ENCODE measurements around the gene VWF. TPM values are rescaled to one million over a fixed set of nuclear protein-coding genes. Genes with fewer than 3 reads are reported as not detected.

VWF gene
- total and polyA plus RNA-seq, 10 of the 15 experiments (the other 5 are each of a cell fraction or from before 2014, with no cell fraction given) = 0.08 to 0.23 TPM; not detected in 8

- 42% methylated on average over 19 of the region's 19 CpGs for WGBS (ENCODE audit: insufficient coverage, insufficient replicate concordance, low lambda C conversion rate, missing lambda C conversion rate)
- Histone ChIP-seq H3K4me2 (ENCODE audit: control insufficient read depth, insufficient read depth) (no peak overlapping the region), H3K9me3 (replicated peaks; ENCODE audit: control insufficient read depth, insufficient read depth, low read length) (no peaks in the 10 kb centered on the region), H3K4me1 (ENCODE audit: control insufficient read depth, insufficient read depth, low read length) (no peaks in the 10 kb centered on the region), H3K9ac (ENCODE audit: control insufficient read depth, insufficient read depth, low read length) (no peak overlapping the region), H3K27ac (ENCODE audit: control insufficient read depth, insufficient read depth) (no peak overlapping the region), H4K20me1 (ENCODE audit: control insufficient read depth, insufficient read depth) (no peaks in the 10 kb centered on the region), H2AFZ (ENCODE audit: control insufficient read depth, low read depth, low read length) (no peak overlapping the region), H3K27me3 (replicated peaks in 1 of 2; ENCODE audit: control insufficient read depth in 2 of 2, insufficient read depth in 2 of 2, low read length in 1 of 2) (peaks cover 2 to 3% of the 10 kb centered on the region in 2 experiments; a peak in 3 of 4 replicates), H3K4me3 (no peak overlapping the region), H3K79me2 (ENCODE audit: control insufficient read depth, insufficient read depth, low read length) (no peaks in the 10 kb centered on the region), H3K36me3 (ENCODE audit: control insufficient read depth in 2 of 2, insufficient read depth in 2 of 2, low read length in 1 of 2) (no peaks in the 10 kb centered on the region)
- no TSS peak for BruUV-seq (replicated peaks)
- in situ Hi-C loops (cut with MboI) = no loop called here
- FAIRE-seq (no peak), DNase-seq (ENCODE audit: low read depth, low spot score) (no peak), ATAC-seq (no peak)
- ChIA-PET SMC1A (ENCODE audit: uncharacterized antibody, unreplicated experiment) (no interaction called here), RAD21 (ENCODE audit: unreplicated experiment) (no interaction called here), POLR2A (no interaction called here), CTCF (no interaction called here)
- intact Hi-C loops (cut with micrococcal nuclease; ENCODE audit: unreplicated experiment) = no loop called here
- TF ChIP-seq CTCF (IDR thresholded peaks at IDR 0.05 in 2 of 3, conservative IDR thresholded peaks at IDR 0.05 in 1 of 3; ENCODE audit: control insufficient read depth in 2 of 3, extremely low read depth in 1 of 3, insufficient read depth in 1 of 3, low read depth in 3 of 3, low read length in 3 of 3) (peak in 2 of 3 experiments; percentile 12 to 18; a peak in 2 of 6 replicates), KAT2A (conservative IDR thresholded peaks at IDR 0.05; ENCODE audit: control insufficient read depth, low read depth, low read length) (no peak)
These were observed 211.8 kb downstream of the VWF start for GRCh38 chr12:5912437-5913334.

DNA sequence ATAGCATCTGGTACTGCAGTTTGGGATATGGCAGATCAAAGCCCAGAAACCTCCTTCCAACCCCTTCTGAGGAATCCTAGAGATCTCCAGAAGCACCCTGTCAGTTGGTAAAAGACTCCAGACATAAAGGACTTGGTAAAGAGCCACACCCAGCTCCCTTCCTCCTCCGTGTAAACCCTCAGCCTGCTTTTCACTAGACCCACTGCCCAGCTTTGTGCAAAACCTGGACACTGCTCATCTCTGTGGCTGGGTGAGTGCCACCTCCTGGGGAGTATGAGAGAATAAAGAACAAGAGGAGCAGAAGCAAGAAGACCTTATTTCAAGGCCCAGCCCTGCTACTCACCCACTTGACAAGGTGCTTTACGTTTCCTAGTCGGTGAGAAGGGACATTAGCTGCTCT, 212.5 kb downstream of the VWF start:
- CTCF ChIA-PET = interaction anchor here (1.0 kb wide), 2 partner anchors 166 to 252 kb away, joined by 3 read pairs; no protein-coding TSS in a partner anchor
- no TSS peak for BruUV-seq (replicated peaks)
- POLR2A ChIA-PET = no interaction called here
- no peaks in the 10 kb centered on the region for H3K36me3 ChIP-seq (ENCODE audit: control insufficient read depth in 2 of 2, insufficient read depth in 2 of 2, low read length in 1 of 2)
- RAD21 ChIA-PET (ENCODE audit: unreplicated experiment) = no interaction called here
- ATAC-seq (no peak), FAIRE-seq (no peak), DNase-seq (ENCODE audit: low read depth, low spot score) (no peak)
- no peak overlapping the region for H3K4me3 ChIP-seq
- no peaks in the 10 kb centered on the region for H3K4me1 ChIP-seq (ENCODE audit: control insufficient read depth, insufficient read depth, low read length)
- in situ Hi-C loops (cut with MboI) (no loop called here), intact Hi-C loops (cut with micrococcal nuclease; ENCODE audit: unreplicated experiment) (no loop called here)
- SMC1A ChIA-PET (ENCODE audit: uncharacterized antibody, unreplicated experiment) = no interaction called here
- no peak overlapping the region for H3K27ac ChIP-seq (ENCODE audit: control insufficient read depth, insufficient read depth)
- no peaks in the 10 kb centered on the region for H3K79me2 ChIP-seq (ENCODE audit: control insufficient read depth, insufficient read depth, low read length)
- H3K4me2 ChIP-seq (ENCODE audit: control insufficient read depth, insufficient read depth) = no peak overlapping the region
- no peaks in the 10 kb centered on the region for H4K20me1 ChIP-seq (ENCODE audit: control insufficient read depth, insufficient read depth)
- no peaks in the 10 kb centered on the region for H3K9me3 ChIP-seq (replicated peaks; ENCODE audit: control insufficient read depth, insufficient read depth, low read length)
- no peak overlapping the region for H3K9ac ChIP-seq (ENCODE audit: control insufficient read depth, insufficient read depth, low read length)
- peaks cover 2 to 7% of the 10 kb centered on the region in 2 experiments; a peak in 3 of 4 replicates for H3K27me3 ChIP-seq (replicated peaks in 1 of 2; ENCODE audit: control insufficient read depth in 2 of 2, insufficient read depth in 2 of 2, low read length in 1 of 2)
- WGBS (ENCODE audit: insufficient coverage, insufficient replicate concordance, low lambda C conversion rate, missing lambda C conversion rate) = 3% methylated on average over 3 of the region's 3 CpGs
- H2AFZ ChIP-seq (ENCODE audit: control insufficient read depth, low read depth, low read length) = no peak overlapping the region
- TF ChIP-seq MEF2B (IDR thresholded peaks at IDR 0.05; ENCODE audit: partially characterized antibody, poor library complexity, severe bottlenecking) (no peak), BCL11A (IDR thresholded peaks at IDR 0.05; ENCODE audit: low read depth, low read length) (no peak), EP300 (IDR thresholded peaks at IDR 0.05; ENCODE audit: borderline replicate concordance in 1 of 2, control insufficient read depth in 1 of 2, low read depth in 2 of 2, low read length in 2 of 2) (no peak), REST (IDR thresholded peaks at IDR 0.05; ENCODE audit: low read depth, low read length) (no peak)
- TF ChIP-seq, protein P1, sequence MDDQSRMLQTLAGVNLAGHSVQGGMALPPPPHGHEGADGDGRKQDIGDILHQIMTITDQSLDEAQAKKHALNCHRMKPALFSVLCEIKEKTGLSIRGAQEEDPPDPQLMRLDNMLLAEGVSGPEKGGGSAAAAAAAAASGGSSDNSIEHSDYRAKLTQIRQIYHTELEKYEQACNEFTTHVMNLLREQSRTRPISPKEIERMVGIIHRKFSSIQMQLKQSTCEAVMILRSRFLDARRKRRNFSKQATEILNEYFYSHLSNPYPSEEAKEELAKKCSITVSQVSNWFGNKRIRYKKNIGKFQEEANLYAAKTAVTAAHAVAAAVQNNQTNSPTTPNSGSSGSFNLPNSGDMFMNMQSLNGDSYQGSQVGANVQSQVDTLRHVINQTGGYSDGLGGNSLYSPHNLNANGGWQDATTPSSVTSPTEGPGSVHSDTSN (IDR thresholded peaks at IDR 0.05; ENCODE audit: insufficient replicate concordance, low read depth, low read length) = no peak
